HG02973 (cell line): Measurements from ENCODE around the gene COPG2.
"Not testable (repeated sequence)": the region's sequence is repeated elsewhere in the genome, so short reads cannot be mapped to it uniquely, and the experiment has no call there.

Source experiments
- ATAC-seq: cut with Tn5 transposase; IDR thresholded peaks from one replicate; pipeline ENCODE4 v1.9.1; 2021; ENCODE audit warnings: moderate library complexity; ENCODE audit not compliant: unreplicated experiment

Gene COPG2

DNA sequence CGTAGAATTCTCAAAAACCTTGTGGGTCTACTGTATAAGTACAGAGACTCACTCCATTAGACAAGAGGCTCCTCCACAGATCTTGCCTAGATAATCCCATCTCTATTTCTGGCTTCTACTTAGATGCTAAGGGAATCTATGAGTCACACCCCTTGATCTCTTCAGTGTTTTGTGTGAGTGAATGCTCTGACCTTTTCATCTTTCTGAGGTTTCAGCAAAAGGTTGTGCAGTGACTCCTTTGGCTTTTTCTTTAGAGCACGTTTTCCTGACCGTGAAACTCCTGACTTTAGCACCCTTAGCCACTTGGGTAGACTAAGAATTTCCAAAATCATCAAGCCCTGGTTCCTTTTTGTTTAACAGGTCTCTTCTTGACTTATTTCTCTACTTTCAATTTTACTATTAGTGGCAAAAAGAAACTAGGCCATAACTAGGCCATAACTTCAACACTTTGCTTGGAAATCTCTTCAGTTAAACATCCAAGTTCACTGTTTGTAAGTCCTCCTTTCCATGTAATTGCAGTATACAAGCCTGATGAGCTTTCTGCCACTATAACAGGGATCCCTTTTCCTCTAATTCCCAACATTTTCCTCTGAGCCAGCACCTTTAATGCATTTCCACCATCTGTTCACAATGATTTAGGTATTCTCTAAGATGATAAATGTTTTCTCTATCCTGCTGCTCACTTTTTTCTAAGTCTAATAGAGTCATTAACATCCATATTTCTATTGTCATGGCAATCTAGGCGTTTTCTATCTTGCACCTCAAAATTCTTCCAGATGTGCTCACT lies 19.4 kb downstream of the COPG2 start:
- ATAC-seq = no peak

DNA sequence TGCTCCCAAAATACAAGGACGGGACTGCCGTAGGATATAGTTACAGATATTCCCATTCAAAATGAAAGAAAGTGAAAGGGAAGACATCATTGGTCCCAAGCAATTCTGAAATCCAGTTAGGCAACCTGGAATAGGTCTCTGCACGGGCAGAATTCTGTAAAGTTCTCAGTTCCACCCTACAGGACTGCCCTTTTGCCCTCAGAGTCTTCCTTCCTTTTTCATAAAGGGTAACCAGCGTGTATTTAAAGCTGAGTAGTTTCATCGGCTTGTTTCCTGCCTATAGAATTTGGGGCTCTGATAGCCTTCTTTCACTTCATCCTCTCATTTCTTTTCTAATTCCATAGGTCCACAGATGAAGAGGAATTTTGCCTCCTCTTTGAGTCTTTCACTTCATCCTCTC lies 20.0 kb downstream of the COPG2 start:
- ATAC-seq = no peak

DNA sequence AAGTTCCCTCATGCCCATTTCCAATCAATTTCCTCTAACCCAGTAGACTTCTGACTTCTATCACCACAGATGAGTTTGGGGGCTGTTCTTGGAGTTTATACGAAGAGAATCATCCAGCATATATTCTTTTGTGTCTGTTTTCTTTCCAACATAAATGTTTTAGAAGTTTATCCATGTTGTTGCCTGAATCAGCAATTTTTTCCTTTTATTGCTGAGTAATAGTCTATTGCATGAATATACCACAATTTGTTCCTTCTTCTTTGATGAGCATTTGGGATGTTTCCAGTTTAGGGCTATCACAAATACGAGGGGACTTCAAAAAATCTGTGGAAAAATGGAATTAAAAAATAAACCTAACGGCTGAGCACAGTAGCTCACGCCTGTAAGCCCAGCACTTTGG lies 26.2 kb downstream of the COPG2 start:
- no peak for ATAC-seq

DNA sequence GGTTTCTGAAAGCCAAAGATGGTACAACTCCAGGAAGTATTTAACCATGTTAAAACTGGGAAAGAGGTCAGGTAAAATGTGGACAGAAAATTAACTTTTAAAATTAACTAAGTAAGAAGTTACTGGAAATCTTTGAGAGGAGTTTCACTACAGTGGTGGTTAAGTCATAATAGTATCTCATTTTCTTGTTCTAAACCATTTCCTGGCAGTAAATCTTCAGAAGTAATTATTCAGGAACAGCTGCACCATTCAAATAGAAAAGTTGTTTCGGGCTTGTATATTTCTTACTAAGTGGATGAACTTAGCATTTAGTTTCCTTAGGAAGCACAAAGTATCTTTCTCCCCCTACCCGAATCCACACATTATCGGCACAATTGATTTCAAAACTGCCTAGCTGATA lies 27.1 kb downstream of the COPG2 start:
- ATAC-seq = no peak

DNA sequence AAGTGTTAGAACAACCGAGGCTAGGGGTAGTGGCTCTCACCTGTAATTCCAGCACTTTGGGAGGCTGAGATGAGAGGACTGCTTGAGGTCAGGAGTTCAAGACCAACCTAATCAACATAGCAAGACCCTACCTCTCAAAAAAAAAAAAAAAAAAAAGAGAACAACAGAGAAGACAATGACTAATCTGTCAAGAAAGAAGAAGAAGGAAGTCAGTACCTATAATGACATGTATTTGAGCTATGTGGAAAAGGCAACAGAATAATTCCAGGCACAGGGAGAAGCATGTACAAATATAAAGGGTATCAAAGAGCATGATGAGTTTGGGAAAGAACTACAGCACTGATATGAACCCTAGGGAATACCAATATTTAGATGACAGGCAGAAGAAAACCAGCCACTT lies 27.5 kb downstream of the COPG2 start:
- ATAC-seq = no peak

DNA sequence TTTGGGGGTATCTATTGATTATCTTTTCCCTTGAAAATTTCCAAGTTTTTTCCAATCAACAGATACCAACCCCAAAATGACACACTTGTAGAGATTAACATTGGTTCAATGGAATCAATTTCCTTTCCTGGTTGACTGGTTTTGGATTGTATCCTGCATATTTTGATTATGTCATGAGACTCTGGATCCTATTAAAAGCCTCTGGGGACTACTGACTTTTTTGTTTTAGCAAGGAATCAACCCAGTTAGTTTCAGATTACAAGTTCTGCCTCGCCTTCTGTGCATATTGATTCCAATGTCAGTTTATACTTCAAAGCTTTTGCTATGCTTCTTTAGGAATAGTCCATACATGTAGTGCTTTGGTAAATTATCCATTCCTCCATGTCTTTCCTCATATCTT lies 29.2 kb downstream of the COPG2 start:
- ATAC-seq = no peak

DNA sequence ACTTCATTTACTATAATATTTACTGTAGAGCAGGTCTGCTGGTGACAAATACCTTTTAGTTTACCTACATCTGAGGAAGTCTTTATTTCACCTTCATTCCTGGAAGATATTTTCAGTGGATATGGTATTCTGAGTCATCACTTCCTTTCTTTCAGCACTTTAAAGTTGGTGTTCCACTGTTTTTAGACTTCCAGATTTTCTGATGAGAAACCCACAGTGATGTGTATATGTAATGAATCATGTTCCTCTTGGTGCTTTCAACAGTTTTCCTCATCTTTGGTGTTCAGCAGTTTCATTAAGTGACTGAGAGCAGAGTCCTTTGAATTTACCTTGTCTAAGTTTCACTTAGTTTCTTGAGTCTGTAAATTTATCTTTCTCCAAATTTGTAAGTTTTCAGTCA lies 36.4 kb downstream of the COPG2 start:
- ATAC-seq = no peak

DNA sequence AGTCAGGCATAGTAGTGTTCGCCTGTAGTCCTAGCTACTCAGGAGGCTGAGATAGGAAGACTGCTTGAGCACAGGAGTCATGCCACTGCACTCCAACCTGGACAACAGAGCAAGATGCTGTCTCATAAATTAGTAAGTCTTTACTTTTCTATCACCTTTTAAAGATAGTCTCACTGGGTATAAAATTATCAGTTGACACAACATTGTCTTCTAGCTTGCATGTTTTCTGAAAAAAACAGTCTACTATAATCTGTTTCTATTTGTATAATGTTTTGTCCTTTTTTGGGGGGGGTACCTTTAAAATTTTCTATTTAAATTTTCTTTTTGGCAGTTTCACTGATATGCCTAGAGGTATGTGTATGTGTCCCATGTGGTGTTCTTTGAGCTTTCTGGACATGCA lies 39.6 kb downstream of the COPG2 start:
- ATAC-seq = no peak

DNA sequence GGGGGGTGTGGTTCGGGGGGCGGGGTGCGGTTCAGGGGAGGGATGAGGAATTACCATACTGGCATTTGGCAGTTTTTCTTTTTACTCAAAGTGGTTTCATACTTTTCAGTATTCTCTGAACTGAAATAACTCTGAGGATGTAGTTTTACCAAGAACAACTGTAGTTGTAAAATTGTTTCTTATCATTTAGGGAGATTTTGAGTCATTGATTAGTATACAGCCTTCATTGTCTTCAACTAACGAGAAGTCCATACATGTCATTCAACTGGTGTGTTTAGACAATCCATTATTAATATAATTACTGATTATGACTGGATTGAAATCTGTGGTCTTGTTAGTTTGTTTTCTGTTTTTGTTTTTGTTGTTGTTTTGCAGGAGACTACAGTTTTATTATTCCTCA lies 40.8 kb downstream of the COPG2 start:
- no peak for ATAC-seq

DNA sequence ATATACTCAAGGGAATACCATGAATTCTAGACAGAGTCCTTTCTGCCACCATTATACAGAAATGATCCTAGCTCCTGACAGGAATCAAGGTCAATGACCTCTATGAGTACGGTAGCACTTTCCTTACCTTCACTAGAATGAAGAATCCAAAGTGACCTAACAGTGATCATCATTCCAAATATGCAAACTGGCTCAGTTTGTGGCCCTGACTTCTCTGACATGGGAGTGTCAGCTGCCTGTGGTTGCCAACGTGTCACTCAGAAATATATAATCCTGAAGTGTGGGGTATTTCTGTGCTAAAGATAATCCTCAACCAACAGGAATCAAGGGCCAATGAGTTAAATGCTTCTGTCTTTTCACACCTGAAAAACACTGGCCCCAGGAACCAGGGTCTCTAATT lies 45.7 kb downstream of the COPG2 start:
- ATAC-seq = no peak

DNA sequence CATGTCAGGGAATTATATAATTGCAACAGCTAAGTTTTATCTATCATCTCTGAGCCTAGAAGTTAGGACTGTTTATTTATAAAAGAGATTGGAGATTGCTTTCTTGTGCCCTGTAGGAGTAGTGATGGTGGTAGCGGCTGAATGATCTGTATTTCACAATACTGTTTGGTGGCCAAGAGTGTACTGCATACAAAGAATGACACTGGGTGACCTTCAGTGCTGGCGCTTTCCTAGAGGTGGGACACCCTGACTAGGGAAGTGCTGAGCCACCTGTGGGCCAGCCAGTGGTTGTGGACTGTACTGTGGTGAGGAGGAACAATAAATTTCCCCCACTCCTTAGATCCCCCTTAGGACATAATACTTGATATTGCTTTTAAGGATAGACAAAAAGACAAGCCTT lies 53.0 kb downstream of the COPG2 start:
- no peak for ATAC-seq

DNA sequence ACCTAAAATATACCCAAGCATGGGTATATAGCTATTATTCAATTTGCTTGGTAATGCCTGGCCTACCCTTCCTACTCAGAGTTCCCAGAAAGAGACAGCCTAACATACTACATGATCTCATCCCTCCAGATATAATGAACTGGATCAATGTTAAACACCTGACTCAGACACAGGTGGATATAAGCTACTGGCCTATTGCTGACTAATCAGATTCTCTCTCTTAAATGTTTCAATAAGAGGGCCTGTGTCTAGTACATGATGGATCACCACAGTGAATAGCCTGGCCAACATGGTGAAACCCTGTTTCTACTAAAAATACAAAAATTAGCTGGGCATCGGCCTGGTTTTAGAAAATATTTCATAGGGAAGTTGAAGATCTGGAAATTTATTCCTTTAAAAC lies 54.1 kb downstream of the COPG2 start:
- ATAC-seq = no peak

DNA sequence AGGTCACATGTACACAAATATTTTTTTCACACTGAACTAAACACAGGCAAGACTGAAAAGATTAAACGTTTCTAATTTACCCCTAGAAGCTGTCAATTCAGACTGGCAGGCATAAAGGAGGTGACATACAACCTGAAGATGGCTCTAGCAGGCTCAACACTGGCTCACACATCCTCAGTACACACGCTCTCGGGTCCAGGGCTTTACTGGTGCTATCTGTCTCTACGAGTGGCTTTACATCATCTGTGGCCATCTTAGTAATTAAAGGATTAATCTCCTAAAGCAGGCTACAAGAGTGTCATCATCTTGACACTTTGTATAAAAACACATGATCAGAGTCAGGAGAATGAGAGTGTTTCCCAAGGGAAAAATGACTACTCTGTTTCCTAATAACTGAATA lies 57.3 kb downstream of the COPG2 start:
- ATAC-seq = no peak

DNA sequence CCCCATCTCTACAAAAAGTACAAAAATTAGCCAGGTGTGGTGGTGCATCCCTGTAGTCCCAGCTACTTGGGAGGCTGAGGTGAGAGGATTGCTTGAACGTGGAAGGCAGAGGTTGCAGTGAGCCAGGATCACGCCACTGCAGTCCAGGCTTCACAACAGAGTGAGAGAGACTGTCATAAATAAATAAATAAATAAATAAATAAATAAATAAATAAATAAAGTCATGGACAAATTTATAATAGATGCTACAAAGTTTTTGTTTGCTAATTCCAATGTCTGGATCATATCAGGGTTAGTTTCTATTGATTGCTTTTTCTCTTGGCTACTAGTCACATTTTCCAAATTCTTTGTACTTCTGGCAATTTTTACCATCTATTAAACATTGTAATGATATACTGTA lies 61.5 kb downstream of the COPG2 start:
- ATAC-seq = not testable (repeated sequence)

DNA sequence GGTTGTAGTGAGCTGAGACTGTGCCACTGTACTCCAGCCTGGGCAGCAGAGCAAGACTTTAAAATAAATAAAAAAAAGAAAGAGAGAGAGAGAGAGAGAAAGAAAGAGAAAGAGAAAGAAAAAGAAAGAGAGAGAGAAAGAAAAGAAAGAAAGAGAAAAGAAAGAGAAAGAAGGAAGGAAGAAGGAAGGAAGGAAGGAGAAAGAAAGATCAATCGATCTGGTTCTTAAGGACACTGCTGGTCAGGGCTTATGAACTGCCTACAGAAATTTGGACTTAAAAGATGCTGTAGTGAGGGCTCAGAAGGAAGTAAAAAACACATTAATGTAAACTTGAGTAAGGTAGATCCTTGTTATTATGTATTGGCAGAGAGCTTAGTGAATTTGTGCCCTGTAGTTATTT lies 62.4 kb downstream of the COPG2 start:
- ATAC-seq = no peak

DNA sequence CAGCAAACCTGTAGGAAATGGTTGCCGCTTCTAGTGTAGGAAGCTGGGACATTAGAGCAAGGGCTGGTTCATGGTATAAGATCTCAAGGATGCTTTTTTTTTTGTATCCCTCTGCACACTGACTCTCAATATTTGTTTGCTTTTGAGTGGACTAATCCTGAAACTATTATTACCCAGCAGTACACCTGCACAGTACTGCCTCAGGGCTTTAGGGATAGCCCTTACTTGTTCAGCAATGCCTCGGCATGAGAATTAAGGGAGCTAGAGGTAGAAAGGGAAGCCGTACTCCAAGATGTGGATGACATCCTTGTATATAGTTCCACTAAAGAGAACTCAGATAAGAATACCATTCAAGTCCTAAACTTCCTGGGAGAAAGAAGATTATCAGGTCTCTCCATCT lies 70.5 kb downstream of the COPG2 start:
- no peak for ATAC-seq

DNA sequence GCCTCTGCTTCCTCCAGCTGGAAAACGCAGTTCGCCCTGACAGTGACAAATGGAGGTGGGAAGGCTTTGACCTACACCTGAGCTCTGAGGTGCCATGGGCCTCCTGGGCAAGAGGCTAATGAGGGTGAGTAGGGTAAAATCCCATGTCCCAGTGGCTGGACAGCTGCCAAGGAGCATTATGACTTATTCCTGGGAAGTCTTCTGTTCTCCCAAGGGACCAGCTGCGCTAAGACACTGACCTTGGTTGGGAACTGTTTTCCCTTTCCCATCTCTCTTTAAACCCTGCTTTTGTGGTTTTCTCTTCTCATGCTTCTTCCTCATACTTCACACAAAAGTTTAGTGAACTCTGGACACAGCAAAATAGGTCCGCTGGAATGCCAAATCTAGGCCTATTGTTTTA lies 72.6 kb downstream of the COPG2 start:
- ATAC-seq = no peak

DNA sequence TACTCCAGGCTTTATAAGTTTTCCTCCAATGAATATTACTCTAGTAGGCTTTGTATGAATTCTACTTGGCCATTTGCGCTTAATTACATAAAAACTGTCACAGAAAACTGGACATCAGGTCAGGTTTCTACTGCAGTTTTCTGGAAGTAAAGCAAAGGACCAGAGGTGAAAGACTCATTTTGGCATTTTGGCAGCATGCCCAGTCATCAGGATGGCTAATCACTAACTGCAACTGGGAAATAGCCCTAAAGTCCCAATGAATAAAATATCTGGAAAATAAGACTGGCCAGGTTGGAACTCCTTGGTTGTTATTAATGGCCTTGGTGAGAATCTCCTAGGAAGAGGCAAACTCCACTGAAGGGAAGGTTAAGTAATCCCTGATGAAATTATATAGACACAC lies 75.5 kb downstream of the COPG2 start:
- ATAC-seq = no peak

DNA sequence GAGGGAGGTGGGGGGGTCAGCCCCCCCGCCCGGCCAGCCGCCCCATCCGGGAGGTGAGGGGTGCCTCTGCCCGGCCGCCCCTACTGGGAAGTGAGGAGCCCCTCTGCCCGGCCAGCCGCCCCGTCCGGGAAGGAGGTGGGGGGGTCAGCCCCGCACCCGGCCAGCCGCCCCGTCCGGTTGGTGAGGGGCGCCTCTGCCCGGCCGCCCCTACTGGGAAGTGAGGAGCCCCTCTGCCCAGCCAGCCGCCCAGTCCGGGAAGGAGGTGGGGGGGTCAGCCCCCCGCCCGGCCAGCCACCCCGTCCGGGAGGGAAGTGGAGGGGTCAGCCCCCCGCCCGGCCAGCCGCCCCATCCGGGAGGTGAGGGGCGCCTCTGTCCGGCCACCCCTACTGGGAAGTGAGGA lies 77.1 kb downstream of the COPG2 start:
- not testable (repeated sequence) for ATAC-seq

DNA sequence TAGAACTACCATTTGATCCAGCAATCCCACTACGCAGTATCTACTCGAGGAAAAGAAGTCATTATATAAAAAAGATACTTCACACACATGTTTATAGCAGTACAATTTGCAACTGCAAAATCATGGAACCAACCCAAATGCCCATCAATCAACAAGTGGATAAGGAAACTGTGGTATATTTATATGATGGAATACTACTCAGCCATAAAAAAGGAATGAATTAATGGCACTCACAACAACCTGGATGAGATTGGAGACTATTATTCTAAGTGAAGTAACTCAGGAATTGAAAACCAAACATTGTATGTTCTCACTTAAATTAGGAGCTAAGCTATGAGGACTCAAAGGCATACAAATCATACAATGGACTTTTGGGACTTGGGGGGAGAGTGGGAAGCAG lies 82.6 kb downstream of the COPG2 start:
- not testable (repeated sequence) for ATAC-seq

DNA sequence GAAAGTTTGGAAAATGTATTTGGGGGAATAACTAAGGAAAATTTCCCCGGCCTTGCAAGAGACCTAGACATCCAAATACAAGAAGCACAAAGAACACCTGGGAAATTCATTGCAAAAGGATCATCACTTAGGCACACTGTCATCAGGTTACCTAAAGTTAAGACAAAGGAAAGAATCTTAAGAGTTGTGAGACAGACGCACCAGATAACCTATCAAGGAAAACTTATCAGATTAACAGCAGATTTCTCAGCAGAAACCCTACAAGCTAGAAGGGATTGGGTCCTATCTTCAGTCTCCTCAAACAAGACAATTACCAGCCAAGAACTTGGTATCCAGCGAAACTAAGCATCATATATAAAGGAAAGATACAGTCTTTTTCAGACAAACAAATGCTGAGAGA lies 93.4 kb downstream of the COPG2 start:
- ATAC-seq = not testable (repeated sequence)

DNA sequence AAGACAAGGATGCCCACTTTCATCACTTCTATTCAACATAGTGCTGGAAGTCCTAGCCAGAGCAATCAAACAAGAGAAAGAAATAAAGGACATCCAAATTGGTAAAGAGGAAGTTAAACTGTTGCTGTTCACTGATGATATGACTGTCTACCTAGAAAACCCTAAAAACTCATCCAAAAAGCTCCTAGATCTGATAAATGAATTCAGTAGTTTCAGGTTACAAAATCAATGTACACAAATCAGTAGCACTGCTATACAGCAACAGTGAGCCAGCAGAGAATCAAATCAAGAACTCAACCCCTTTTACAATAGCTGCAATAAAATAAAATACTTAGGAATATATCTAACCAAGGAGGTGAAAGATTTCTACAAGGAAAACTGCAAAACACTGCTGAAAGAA lies 98.4 kb downstream of the COPG2 start:
- not testable (repeated sequence) for ATAC-seq

DNA sequence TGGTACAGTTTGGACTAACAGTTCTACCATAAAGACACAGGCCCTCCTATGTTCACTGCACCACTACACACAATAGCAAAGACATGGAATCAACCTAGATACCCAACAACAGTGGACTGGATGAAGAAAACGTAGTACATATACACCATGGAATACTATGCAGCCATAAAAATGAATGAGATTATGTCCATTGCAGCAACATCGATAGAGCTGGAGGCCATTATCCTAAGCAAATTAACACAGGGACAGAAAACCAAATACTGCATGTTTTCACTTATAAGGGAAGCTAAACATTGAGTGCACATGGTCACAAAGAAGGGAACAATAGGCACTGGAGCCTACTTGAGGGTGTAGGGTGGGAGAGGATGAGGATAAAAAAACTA lies 101.7 kb downstream of the COPG2 start:
- no peak for ATAC-seq
